Stimulated activated CD4-positive, alpha-beta T cell treated with anti-CD3 and anti-CD28 coated beads, Interleukin-12 subunit alpha, Interleukin-12 subunit beta, amount 100 ng/mL, for 4 hours (primary cell): Measurements from ENCODE around the gene DPP10.
"Not testable (repeated sequence)": the region's sequence is repeated elsewhere in the genome, so short reads cannot be mapped to it uniquely, and the experiment has no call there.

ENCODE experiments used
- DNase-seq: peaks from one replicate; pipeline ENCODE4 v3.0.0-alpha.2; 2020

Gene DPP10

GRCh38 chr2:115314119-115314518, 871.7 kb downstream of the DPP10 start:
- DNase-seq, result no peak

GRCh38 chr2:115327061-115327460, 884.6 kb downstream of the DPP10 start:
- DNase-seq, result no peak

DNA sequence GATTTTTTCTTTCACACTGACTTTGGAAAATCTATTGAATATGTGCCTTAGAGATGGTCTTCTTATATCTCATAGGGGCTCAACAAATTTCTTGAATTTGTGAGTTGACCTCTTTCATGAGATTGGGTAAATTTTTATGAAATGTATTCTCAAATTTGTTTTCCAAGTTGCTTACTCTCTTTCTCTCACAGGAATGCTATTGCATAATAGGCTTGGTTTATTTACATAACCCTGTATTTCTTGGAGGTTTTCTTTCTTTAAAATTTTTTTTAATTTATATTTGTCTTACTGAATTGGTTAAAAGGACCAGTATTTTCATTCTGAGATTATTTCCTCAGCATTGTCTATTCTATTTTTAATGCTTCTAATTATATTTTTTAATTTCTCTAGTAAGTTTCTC, 917.1 kb downstream of the DPP10 start:
- DNase-seq, result no peak

GRCh38 chr2:115364093-115364492, 921.7 kb downstream of the DPP10 start:
- no peak for DNase-seq

DNA sequence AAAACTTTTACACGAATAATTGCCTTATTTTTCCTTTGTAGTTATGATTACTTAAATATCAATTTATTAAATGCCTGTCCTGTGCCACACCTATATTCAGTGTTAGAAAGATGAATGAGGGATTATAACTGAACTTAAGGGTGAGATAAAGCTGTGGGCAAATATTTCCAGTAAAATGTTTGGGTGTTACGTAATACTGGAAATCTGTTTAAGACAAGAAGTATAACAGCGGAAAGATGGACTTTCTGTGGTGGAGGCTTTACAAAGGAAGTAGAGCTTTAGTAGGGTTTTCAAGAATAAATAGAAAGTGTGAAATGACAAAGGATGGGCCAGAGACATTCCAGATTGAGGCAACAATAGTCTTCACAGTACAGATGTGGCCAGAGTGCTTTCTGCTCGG, 927.0 kb downstream of the DPP10 start:
- no peak for DNase-seq

- DNase-seq, result no peak
Measured at GRCh38 chr2:115374981-115375380, 932.5 kb downstream of the DPP10 start.

DNA sequence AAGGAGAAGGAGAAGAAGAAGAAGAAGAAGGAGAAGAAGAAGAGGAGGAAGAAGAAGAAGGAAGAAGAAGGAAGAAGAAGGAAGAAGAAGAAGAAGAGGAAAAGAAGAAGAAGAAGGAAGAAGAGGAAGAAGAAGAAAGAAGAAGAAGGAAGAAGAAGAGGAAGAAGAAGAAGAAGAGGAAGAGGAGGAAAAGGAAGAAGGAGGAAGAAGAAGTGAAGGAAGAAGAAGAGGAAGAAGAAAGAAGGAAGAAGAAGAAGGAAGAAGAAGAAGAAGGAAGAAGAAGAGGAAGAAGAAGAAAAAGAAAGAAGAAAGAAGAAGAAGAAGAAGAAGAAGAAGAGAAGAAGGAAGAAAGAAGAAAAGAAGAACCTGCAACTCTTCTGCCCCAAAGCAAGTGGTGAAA, 942.0 kb downstream of the DPP10 start:
- no peak for DNase-seq

DNA sequence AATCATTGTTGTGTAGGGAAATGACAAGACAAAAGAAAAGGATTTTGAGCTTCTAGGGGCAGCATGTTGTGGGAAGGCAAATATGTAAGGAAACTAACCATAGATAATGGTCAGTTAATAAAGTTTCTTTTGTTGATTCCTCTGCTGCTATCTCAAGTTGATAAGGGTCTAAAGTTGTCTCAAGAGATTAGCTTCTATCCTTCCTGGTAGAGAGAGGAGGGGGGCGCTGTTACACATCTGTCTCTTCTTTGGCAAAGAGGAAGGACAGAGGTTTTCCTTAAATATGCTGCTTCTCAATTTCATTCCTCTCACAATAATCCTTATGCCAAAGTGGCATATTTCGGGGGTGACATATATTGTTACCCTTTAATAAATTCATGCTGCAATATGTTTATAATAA, 944.0 kb downstream of the DPP10 start:
- DNase-seq, result no peak

- no peak for DNase-seq
Measured at GRCh38 chr2:115389024-115389423, 946.6 kb downstream of the DPP10 start.

GRCh38 chr2:115389898-115390565, 947.6 kb downstream of the DPP10 start:
- no peak for DNase-seq

DNA sequence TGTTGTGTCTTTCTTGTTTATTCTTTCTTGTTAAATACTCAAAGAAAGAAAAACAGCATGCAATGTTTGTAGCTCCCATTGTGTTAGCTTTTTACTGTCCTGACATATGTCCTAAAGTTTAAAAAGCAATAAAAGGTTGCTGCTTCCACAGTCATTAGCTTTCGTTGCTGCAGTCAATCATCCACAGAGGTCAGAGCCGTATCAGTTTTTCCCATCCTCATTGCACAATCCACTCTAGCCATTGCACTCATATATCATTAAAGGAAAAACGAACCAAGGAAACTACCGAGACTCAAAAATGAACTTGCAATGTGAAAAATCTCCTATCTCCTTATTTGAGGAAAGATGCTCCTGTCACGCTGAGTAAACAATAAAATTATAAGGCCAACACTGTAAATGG, 954.1 kb downstream of the DPP10 start:
- DNase-seq, result no peak

GRCh38 chr2:115400940-115401339, 958.5 kb downstream of the DPP10 start:
- no peak for DNase-seq

- no peak for DNase-seq
Measured at GRCh38 chr2:115412501-115412900, 970.1 kb downstream of the DPP10 start.

- DNase-seq, result no peak
Measured at GRCh38 chr2:115413791-115414190, 971.4 kb downstream of the DPP10 start.

- DNase-seq, result no peak
Measured at GRCh38 chr2:115414466-115414865, 972.0 kb downstream of the DPP10 start.

GRCh38 chr2:115422004-115422634, 979.7 kb downstream of the DPP10 start:
- DNase-seq, result no peak

DNA sequence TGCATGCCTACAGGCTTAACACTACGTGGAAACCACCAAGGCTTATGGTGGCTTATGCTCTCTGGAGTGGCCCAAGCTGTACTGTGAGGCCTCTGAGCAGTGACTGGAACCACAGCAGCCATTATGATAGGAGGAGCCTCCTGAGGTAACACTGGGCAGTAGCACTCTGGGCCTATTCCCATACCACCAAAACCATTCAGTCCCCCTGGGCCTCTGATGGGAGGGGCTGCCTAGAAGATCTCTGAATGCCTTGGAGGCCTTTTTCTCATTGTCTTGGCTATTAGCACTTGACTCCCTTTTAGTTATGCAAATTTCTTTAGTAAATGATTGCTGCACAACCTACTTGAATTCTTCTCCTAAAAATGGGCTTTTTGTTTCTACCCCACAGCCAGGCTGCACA, 985.0 kb downstream of the DPP10 start:
- no peak for DNase-seq

DNA sequence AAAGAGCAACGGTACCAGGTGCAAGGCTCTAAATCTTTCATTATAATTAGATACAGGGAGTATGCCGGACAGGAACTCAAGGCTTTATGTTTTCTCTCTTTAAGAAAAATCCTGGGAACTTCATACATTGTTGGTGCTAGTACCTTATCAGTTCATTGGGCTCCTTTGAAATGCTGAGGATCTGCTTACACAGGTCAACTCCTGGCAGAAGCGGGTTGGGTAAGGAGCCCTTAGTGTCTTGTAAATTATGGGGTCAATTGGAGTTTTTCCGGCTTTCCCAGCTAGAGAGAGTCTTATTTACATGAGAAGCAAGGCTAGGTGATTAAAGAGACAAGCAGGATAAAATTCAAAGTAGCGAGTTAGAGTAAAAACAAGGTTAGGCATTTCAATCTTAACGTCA, 998.3 kb downstream of the DPP10 start:
- DNase-seq, result not testable (repeated sequence)

DNA sequence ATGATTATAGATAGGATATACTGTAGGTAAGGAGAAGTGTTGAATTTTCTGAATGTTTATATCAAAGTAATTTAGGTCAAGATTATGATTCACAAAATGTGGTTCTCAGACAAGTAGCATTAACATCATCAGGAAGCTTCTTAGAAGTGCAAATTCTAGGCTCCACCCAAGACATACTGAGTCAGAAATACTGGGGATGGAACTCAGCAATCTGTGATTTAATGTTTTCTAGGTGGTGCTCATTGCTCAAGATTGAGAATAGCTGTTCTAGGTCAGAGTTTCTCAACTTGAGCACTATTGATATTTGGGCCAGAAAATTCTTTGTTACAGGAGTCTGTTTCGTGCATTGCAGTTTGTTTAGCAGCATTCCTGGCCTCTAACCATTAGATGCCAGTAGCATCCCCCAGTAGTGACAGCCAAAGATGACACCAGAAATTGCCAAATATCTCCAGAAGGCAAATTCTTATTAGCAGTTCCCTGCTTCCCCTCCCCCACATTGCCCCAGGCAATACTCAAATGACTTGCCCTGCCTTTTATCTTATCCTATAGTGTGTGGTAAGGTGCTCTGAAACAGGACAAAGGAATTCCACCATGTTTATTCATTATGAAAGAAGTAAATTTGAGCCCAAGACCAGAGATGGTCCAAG, 1001.2 kb downstream of the DPP10 start:
- DNase-seq, result no peak

DNA sequence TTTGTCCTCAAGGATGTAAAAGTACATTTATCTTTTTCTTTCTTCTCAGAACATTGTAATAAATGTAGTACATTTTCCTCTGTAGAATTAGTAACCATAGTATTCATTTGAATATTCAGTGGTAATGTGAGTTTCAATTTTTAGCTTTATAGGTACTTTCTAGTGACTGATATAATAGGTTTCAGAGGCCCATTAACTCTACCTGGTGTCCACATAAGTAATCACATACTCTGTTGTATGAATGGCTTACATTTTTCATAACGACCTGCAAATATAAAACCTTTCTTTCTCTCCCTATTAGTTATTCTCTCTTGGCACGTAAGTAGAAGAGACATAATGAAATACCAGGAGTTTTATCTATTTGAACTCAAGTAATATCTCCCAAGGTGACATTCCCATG, 1017.6 kb downstream of the DPP10 start:
- no peak for DNase-seq

- DNase-seq, result no peak
Measured at GRCh38 chr2:115480741-115481140, 1038.3 kb downstream of the DPP10 start.

GRCh38 chr2:115481842-115482241, 1039.4 kb downstream of the DPP10 start:
- no peak for DNase-seq

GRCh38 chr2:115483666-115484065, 1041.2 kb downstream of the DPP10 start:
- DNase-seq, result no peak

GRCh38 chr2:115484486-115484885, 1042.0 kb downstream of the DPP10 start:
- DNase-seq, result no peak

- DNase-seq, result no peak
Measured at GRCh38 chr2:115484983-115485382, 1042.5 kb downstream of the DPP10 start.
